Measurements from ENCODE around the gene PDLIM1. TPM values are rescaled to one million over a fixed set of nuclear protein-coding genes. Genes with fewer than 3 reads are reported as not detected.

The PDLIM1 gene
- total and polyA plus RNA-seq, 3 donors from 2014 or later = 14.9 to 64.3 (median 23.5) TPM

DNA sequence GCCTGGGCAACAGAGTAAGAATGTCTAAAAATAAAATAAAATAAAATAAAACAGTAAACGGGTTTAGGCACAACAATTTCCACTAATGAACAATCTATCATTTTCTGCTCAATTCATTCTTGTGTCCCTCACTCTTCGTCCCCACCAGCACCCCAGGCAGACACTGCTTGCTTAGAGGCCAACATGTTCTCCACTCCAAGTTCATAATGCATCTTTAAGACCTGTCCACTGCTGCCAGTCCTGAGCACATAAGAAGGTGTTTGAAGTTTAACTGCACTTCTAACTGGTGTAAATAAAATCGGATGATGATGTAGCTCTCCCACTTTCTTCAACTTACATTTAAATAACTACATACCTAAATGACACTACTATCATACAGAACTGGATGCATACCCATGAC is 13.2 kb downstream of the PDLIM1 start:
- no peak for DNase-seq
- no peak for TF ChIP-seq POLR2A (IDR thresholded peaks at IDR 0.05)
- TF ChIP-seq, protein P1, sequence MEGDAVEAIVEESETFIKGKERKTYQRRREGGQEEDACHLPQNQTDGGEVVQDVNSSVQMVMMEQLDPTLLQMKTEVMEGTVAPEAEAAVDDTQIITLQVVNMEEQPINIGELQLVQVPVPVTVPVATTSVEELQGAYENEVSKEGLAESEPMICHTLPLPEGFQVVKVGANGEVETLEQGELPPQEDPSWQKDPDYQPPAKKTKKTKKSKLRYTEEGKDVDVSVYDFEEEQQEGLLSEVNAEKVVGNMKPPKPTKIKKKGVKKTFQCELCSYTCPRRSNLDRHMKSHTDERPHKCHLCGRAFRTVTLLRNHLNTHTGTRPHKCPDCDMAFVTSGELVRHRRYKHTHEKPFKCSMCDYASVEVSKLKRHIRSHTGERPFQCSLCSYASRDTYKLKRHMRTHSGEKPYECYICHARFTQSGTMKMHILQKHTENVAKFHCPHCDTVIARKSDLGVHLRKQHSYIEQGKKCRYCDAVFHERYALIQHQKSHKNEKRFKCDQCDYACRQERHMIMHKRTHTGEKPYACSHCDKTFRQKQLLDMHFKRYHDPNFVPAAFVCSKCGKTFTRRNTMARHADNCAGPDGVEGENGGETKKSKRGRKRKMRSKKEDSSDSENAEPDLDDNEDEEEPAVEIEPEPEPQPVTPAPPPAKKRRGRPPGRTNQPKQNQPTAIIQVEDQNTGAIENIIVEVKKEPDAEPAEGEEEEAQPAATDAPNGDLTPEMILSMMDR (IDR thresholded peaks at IDR 0.05) = no peak
- no peaks in the 10 kb centered on the region for H3K27me3 ChIP-seq
- WGBS, 2 donors = 74 to 75% methylated on average over 3 of the region's 3 CpGs
- H3K36me3 ChIP-seq (ENCODE audit: low read depth, missing control alignments) = no peaks in the 10 kb centered on the region
- no peaks in the 10 kb centered on the region for H3K9me3 ChIP-seq
- no peak overlapping the region for H3K27ac ChIP-seq
- H3K4me3 ChIP-seq = no peak overlapping the region
- intact Hi-C loops (cut with DNase I; ENCODE audit: low total_unique reads) = no loop called here
- no peaks in the 10 kb centered on the region for H3K4me1 ChIP-seq

DNA sequence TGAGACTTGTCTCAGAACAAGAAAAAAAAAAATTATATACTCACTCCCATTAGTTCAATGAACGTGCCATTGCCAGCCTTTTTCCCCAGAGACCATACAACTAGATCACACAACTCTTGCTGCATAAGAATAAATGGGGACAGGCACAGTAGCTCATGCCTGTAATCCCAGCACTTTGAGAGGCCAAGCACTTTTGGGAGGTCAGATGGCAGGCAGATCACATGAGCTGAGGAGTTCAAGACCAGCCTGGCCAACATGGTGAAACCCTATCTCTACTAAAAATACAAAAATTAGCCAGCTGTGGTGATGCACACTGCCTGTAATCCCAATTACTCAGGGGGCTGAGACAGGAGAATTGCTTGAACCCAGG is 13.6 kb downstream of the PDLIM1 start:
- no peak for DNase-seq
- H3K36me3 ChIP-seq (ENCODE audit: low read depth, missing control alignments) = no peaks in the 10 kb centered on the region
- no peaks in the 10 kb centered on the region for H3K4me1 ChIP-seq
- H3K9me3 ChIP-seq = no peaks in the 10 kb centered on the region
- H3K27ac ChIP-seq = no peak overlapping the region
- H3K27me3 ChIP-seq = no peaks in the 10 kb centered on the region
- 67 to 88% methylated on average over 1 of the region's 1 CpG for WGBS, 2 donors
- H3K4me3 ChIP-seq = no peak overlapping the region
- intact Hi-C loops (cut with DNase I; ENCODE audit: low total_unique reads) = no loop called here
- TF ChIP-seq POLR2A (IDR thresholded peaks at IDR 0.05) = no peak
- TF ChIP-seq, protein P1 (IDR thresholded peaks at IDR 0.05) = no peak

DNA sequence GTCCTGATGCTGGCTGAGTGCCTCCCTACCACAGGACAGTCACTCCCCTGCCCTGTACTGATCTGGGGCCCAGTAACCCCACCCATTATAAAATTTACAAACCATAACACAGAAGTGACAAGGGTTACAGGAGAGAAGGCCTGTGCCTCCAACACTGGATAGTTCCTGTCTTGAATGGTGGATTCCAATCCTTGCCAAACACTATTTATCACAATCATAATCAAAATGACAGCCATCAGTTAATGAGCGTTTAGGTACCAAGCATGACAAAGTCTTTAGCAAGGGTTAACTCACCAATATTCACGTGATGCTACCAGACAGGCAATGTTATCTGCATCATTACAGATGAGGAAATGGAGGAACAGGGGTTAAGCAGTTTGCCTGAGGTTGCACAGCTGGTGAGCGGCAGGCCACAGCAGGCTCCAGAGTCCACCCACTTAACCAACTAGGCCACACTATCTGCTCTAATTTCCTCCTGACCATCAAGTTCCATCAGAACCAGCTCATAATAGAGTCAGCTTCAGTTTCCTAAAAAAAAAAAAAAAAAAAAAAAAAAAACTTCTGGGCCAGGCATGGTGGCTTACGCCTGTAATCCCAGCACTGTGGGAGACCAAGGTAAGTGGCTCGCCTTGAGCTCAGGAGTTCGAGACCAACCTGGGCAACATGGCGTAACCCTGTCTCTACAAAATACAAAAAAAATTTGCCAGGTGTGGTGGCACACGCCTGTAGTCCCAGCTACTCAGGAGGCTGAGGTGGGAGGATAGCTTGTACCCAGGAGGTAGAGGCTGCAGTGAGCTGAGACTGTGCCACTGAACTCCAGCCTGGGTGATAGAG is 14.2 kb downstream of the PDLIM1 start:
- no peaks in the 10 kb centered on the region for H3K27me3 ChIP-seq

DNA sequence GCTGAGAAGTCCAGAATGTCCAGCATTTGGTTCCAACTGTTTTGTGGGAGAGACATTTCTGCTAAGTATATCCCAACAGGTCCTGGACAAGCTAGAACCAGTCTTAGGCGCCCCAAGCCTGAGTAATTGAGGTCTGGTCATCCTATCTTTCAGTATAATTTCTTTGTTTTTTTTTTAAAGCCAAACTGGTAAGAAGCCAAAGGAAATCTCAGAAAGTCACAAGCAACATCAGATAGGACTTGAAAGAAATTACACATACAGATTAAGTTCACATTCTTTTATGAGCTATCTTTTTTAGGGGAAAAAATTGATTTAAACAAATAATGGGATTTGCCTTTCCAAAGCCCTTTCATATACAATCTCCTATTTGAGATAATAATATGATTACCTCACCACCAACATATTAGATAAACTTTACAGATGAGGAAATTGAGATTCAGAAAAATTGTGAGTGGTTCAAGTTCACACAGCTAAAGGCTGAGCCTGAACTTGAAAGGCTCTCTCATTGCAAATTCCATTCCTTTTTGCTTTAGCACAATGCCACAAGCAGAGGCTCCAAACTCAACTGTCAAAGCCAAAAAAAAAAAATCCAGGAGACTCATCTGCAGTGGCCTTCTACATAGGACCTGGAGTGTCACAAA is 15.0 kb downstream of the PDLIM1 start:
- no peak for DNase-seq
- H3K9me3 ChIP-seq = no peaks in the 10 kb centered on the region
- no peaks in the 10 kb centered on the region for H3K4me1 ChIP-seq
- H3K27me3 ChIP-seq = no peaks in the 10 kb centered on the region
- TF ChIP-seq POLR2A (IDR thresholded peaks at IDR 0.05) = no peak
- TF ChIP-seq, protein P1 (IDR thresholded peaks at IDR 0.05) = no peak
- no peaks in the 10 kb centered on the region for H3K36me3 ChIP-seq (ENCODE audit: low read depth, missing control alignments)
- 80 to 88% methylated on average over 1 of the region's 1 CpG for WGBS, 2 donors
- no peak overlapping the region for H3K27ac ChIP-seq
- intact Hi-C loops (cut with DNase I; ENCODE audit: low total_unique reads) = no loop called here
- no peak overlapping the region for H3K4me3 ChIP-seq

More for the DNA sequence above, 14.2 kb downstream of the PDLIM1 start:
- Histone ChIP-seq H3K36me3 (ENCODE audit: low read depth, missing control alignments) (no peaks in the 10 kb centered on the region), H3K4me1 (no peaks in the 10 kb centered on the region), H3K4me3 (no peak overlapping the region), H3K9me3 (no peaks in the 10 kb centered on the region), H3K27ac (no peak overlapping the region)
- TF ChIP-seq, protein P1 (IDR thresholded peaks at IDR 0.05) = no peak
- TF ChIP-seq POLR2A (IDR thresholded peaks at IDR 0.05) = no peak
- no peak for DNase-seq
- 88 to 90% methylated on average over 8 of the region's 8 CpGs for WGBS, 2 donors
- intact Hi-C loops (cut with DNase I; ENCODE audit: low total_unique reads) = no loop called here
